Keratinocyte (primary cell): ENCODE measurements around the gene RIT2.

Experiments
- EZH2 ChIP-seq: IDR thresholded peaks from one replicate; pipeline ENCODE4 v1.6.1; 2012; ENCODE audit warnings: inconsistent platforms, mild to moderate bottlenecking, low read length, moderate library complexity
- TF ChIP-seq, protein P1 (sequence below), 3 experiments: IDR thresholded peaks in 1 of 3; conservative IDR thresholded peaks in 1 of 3; optimal IDR thresholded peaks in 1 of 3; 2 replicates in 2 of 3; 3 replicates in 1 of 3; pipeline versions ENCODE3 to v1.5.1; 2011; ENCODE audit warnings: low read length in 3 of 3, mild to moderate bottlenecking in 3 of 3, moderate library complexity in 2 of 3, control low read depth in 1 of 3, inconsistent platforms in 1 of 3; ENCODE audit not compliant: insufficient read depth in 2 of 3; ENCODE audit errors: extremely low read depth in 1 of 3

DNA sequence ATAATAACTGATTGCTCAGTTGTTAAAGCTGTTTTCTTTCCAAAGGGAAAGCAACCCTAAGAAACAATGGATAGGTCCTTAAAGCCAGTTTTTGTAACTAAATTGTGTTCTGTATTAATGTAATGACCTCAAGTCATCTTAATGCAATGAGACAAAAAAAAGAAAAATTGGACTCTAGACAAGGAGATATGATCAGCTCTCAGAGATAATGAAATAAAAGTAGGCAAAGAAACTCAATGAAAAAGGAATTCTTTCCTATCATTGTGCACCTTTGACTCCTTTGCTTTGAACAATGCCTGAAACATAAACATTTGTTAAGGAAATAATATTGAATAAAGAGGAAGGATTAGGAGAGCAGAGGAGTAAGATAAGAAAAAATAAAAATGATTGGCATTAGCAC, 86.1 kb downstream of the RIT2 start:
- TF ChIP-seq, protein P1, sequence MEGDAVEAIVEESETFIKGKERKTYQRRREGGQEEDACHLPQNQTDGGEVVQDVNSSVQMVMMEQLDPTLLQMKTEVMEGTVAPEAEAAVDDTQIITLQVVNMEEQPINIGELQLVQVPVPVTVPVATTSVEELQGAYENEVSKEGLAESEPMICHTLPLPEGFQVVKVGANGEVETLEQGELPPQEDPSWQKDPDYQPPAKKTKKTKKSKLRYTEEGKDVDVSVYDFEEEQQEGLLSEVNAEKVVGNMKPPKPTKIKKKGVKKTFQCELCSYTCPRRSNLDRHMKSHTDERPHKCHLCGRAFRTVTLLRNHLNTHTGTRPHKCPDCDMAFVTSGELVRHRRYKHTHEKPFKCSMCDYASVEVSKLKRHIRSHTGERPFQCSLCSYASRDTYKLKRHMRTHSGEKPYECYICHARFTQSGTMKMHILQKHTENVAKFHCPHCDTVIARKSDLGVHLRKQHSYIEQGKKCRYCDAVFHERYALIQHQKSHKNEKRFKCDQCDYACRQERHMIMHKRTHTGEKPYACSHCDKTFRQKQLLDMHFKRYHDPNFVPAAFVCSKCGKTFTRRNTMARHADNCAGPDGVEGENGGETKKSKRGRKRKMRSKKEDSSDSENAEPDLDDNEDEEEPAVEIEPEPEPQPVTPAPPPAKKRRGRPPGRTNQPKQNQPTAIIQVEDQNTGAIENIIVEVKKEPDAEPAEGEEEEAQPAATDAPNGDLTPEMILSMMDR (optimal IDR thresholded peaks at IDR 0.05 in 1 of 3, IDR thresholded peaks at IDR 0.05 in 1 of 3, conservative IDR thresholded peaks at IDR 0.05 in 1 of 3; ENCODE audit: extremely low read depth in 1 of 3, insufficient read depth in 2 of 3, low read length in 3 of 3), result no peak
- TF ChIP-seq EZH2, result no peak
